Measurements from ENCODE around the gene ANKRD61. TPM values are rescaled to one million over a fixed set of nuclear protein-coding genes. Genes with fewer than 3 reads are reported as not detected.
"Not testable (repeated sequence)": the region's sequence is repeated elsewhere in the genome, so short reads cannot be mapped to it uniquely, and the experiment has no call there.

Gene ANKRD61
- total RNA-seq = 0.49 TPM in 1 of 2 replicates, not detected in the other

DNA sequence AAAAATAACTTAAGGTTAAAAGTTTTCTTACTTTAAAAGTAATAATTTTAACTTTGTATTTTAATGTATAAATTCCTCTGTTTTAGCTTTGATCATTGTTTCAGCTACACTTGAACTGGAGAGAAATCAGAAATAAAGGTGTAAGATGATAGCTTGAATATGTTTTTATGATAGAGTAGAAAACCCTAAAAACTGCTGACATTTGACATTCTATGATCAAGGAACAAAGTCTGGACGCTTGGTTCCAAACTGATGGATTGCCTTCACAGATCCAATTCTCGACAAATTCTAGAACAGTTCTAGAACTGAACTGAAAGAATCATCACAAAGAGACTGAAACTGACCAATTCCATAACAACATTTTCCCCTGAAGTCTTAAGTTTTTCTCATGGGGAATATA, at the start of gene ANKRD61:
Gene ANKRD61, plus strand, starts transcription at position 389 of the 400 bp plus-strand sequence. Its CDS starts 0 bp downstream, at position 389.
- intact Hi-C loops (cut with micrococcal nuclease) = no loop called here

DNA sequence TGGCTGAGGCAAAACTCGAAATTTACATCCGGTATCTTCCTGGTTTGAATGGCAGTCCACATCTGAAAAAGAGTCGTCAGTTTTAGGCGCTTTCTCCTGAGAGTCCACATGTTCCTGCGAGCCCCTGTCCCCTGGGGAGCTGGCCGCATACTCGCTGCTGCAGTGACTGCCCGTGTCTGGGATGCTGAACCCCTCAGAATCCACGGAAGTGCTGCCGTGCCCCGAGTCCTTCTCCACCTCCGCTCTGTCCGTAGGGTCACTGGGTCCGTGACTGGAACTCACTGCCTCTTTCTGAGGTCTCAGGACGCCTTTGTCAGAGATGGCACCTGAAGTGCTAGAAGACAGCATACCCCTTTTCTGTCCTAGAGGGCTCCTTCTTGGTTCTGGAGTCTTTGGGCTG, 44.1 kb upstream of the ANKRD61 start:
- intact Hi-C loops (cut with micrococcal nuclease) = not testable (repeated sequence)

DNA sequence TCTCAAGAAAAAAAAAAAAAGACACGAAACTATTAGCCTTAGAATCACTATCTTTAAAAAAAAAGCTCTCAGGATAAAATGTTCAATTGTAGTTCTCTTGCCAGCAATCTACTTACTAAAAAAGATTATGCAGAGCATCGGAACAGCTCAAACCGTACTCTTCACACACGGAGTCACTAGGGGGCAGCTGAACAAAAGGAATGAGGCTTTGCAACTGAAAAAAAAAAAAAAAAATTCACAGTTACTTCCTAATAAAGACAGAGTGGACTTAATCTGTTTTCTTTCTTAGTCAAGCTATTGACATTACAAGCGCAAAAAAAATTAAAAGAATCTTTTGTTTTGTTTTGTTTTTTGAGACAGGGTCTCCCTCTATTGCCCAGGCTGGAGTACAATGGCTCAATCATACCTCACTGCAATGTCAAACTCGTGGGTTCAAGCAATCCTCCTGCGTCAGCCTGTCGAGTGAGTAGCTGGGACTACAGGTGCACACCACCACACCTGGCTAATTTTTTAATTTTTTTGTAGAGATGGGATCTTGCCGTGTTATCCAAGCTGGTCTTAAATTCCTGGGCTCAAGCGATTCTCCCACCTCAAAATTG, 33.9 kb upstream of the ANKRD61 start:
- intact Hi-C loops (cut with micrococcal nuclease) = loop anchor here (1.0 kb wide), 3 partner anchors 109 to 438 kb away; no protein-coding TSS in a partner anchor

DNA sequence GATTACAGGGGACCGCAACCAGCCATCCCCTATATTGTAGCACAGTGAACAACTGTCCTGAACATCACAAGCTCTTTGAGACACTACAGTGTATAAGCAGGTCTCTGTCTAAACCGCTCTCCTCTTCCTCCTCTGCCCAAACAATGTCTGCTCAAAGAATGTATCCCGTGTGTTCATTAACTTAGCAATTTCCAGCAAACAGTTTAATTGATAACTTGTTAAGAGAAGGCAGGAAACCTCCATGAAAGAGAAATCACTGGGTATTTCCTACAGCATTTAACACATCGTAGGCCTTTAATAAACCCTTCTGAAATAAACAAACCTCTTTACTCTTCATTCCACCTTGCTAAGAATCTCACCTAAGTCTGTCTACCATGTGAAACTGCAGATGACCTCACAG, 23.8 kb upstream of the ANKRD61 start:
- intact Hi-C loops (cut with micrococcal nuclease) = no loop called here

GRCh38 chr7:6007835-6008590, 23.2 kb upstream of the ANKRD61 start:
- intact Hi-C loops (cut with micrococcal nuclease) = not testable (repeated sequence)

DNA sequence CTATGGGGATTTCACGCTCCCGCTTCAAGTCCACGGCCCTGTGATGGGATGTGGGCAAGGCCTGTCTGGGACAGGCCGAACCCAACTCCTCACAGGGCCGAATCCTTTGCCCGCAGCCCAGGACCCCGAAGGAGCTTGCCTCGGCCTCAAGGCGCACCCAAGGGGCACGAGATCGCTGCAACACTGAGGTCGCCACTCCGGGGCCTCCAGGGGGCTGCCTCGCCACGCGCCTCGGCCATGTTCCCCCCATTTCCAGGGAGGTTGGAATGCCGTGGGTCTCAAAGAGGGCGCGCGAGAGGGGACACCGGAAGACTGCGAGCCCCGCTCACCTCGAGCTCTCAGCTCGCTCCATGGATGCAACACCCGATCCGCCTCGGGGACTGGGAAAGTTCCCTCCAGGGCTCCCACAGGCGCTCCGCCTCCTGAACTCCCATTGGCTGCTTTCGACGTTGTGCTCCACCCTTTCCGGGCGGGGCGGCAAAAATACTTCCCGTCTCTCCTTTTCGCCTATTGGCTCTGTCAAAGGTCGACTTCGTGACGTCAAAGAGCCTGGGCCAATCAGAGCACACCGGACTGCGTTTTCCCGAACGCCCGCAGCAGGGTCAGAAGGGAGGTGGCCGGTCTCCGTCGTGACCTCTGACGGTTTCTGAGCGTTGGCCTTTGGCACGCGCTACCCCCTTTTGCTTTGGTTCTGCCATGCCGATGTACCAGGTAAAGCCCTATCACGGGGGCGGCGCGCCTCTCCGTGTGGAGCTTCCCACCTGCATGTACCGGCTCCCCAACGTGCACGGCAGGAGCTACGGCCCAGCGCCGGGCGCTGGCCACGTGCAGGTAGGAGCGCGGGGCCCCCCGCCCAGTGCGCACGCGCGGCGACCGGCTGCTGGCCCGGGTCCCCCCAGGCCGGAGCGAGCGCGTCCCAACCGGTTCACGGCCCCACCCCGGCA, 22.2 kb upstream of the ANKRD61 start, which contains the start of the genes AIMP2 and PMS2:
Gene AIMP2, plus strand, starts transcription at position 605 of the 944 bp plus-strand sequence. Its CDS starts 92 bp downstream, at position 697.
Gene PMS2, minus strand, starts transcription at position 382 of the 944 bp plus-strand sequence. Its CDS starts 30 bp downstream, at position 352.
- intact Hi-C loops (cut with micrococcal nuclease) = loop anchor here (1.0 kb wide), 3 partner anchors 17 to 263 kb away; partner anchors contain the start of gene CYTH3

GRCh38 chr7:6010370-6010769, 20.8 kb upstream of the ANKRD61 start:
- intact Hi-C loops (cut with micrococcal nuclease) = not testable (repeated sequence)

GRCh38 chr7:6011541-6011940, 19.6 kb upstream of the ANKRD61 start:
- intact Hi-C loops (cut with micrococcal nuclease) = no loop called here

- intact Hi-C loops (cut with micrococcal nuclease) = no loop called here
These were observed 18.6 kb upstream of the ANKRD61 start for GRCh38 chr7:6012355-6013104.

DNA sequence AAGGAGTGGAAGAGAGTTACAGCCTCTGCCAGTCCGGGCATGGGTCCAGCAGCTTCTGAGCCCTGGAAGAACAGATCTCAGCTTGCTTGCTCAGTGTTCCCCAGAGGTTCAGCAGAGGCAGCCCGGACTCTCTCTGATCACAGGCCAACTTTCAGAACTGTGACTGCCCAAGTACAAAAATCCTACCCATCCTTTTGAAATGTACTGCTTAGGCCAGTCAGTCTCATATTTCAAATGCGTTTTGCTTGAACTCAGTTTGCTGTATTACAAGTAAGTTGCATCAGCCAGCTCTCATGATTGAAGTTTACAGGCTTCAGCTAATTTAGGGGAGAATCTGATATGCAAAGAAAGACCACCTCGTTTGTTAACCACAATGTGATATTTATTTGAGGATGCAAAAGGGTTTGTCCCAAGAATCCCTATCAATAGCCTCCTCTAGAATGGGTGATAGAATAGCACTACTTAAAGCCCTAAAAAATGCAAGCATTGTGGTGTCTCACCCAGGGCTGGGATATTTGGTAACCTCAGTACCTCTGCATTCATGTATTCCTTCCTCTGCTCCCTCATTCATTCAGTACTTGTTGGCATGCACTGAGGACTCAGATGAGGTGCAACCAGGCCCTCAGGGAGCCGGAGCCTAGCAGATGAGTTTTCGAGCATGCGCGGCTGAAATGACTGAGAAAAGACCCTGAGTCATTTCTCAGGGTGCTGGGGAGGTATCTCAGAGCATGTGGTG, 15.1 kb upstream of the ANKRD61 start:
- intact Hi-C loops (cut with micrococcal nuclease) = no loop called here

DNA sequence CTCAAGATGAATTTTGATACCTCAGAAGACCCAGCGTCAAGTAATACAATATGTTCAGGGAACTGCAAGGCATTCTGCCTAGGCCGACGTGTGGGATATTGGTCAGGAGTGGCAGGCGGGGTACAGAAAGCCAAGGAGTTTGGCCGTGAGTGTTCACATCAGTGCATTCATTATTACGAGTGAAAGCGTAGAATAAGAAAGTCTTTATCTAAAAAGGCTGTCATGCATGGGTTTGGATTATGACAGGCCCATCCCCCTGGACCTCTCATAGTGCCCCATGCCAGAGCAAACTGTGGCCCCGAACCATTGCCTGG, 14.6 kb upstream of the ANKRD61 start:
- intact Hi-C loops (cut with micrococcal nuclease) = no loop called here

GRCh38 chr7:6020371-6021286, 10.5 kb upstream of the ANKRD61 start:
- intact Hi-C loops (cut with micrococcal nuclease) = no loop called here

DNA sequence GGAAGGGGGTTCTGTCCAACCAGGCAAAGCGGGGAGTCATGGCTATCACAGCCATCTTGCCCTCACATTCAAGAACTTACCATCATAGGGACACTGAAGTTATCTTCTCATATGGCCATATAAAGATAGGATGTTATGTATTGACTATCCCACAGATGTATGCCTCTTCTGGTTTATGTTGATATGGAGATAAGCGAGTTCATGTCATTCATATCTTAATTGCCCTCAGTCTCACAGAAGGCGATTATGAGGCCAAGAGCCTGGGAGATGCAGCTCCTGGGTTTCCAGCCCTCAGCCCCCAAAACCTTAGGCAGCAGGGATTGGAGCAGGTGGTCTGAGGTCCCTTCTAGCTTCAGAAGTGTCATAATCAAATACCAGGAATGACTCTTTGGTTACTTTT, 8.5 kb upstream of the ANKRD61 start:
- intact Hi-C loops (cut with micrococcal nuclease) = no loop called here

- intact Hi-C loops (cut with micrococcal nuclease) = no loop called here
These were observed 7.2 kb upstream of the ANKRD61 start for GRCh38 chr7:6023974-6024435.

DNA sequence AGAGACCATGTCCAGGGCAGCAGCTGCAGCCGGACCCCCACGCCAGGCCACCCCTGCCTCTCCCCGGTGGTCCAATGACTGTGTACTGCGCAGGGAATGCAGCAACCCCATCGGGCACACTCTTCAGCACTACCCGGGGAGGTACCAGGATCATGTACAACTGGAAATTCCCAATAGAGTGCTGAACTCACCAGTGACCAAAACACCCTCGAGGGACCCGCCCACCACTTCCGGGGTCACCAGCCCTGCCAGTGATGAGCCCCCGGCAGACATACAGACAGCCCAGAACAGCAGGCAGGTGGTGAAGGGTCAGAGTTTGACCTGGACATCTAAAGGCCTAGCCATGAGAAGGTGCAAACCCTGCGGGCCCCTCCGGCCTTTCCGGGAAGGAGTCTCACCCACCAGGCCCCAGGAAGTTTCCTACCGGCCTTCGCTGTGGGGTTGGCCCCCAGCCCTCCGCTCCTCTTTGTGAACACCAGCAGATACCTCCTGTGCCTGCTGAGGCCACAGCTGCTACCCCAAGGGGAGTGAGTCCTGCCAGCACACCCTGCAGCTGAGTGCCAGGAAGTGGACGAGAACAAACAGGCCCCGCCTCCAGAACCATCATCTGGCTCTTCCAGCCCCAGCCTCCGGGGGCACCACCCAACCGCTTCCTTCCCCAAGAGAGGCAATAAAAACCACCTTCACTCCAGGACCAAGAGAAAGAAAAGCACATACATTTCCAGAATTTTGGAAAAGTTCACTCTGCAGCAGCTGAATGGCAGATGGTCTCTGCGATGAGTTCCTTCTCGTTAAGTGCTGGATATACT, 5.0 kb upstream of the ANKRD61 start:
- intact Hi-C loops (cut with micrococcal nuclease) = loop anchor here (1.0 kb wide), 3 partner anchors 17 to 297 kb away; partner anchors contain the start of genes AIMP2 and PMS2

DNA sequence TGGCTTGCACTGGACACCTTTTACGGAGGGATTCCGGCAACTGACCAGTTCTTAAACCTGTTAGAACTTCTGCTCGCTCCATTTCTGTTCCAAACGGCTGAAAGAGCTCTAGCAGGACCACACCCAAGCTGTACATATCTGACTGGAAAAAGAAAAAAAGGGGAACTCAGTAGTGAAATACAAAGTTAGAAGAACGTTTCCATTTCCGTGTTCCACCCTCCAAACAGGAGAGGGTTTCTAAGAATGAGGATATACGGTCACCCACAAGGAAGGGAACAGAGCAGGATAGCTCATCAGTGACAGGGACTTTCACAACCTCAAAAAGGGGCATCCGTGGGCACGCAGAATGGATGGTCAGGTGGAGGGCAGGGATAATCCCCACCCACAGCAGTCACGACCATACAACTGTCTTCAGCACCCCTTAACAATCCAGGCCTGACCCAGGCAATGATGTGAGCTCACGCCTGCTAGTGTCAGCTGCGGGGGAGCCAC, 4.3 kb upstream of the ANKRD61 start:
- intact Hi-C loops (cut with micrococcal nuclease) = loop anchor here (1.0 kb wide), 3 partner anchors 18 to 296 kb away; partner anchors contain the start of genes AIMP2 and PMS2

DNA sequence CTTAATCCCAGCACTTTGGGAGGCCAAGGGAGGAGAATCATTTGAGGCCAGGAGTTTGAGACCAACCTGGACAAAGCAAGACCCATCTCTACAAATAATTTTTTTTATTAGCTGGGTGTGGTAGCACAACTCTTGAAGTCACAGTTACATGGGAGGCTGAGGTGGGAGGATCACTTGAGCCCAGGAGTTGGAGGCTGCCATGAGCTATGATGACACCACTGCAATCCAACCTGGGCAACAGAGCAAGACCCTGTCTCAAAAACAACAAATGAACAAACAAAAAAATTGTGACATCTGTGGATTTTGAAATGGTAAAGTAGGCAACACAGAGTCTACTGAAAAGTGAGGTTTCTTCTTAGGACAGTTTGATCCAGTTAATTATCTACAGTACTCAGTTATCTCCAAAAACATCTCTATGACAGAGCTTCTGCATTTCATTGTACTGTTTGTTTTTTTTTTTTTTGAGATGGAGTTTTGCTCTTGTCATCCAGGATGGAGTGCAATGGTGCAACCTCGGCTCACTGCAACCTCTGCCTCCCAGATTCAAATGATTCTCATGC, 3.3 kb upstream of the ANKRD61 start:
- intact Hi-C loops (cut with micrococcal nuclease) = no loop called here

All from T-helper 1 cell treated with Interleukin-12 subunit alpha and Interleukin-12 subunit beta and Interleukin-4 antibody, amounts not matched to agents 30 ng/mL and 1 ng/mL, for 36 hours (primary cell).